ENCODE results near the gene IMMT. TPM values are rescaled to one million over a fixed set of nuclear protein-coding genes. Genes with fewer than 3 reads are reported as not detected.

IMMT gene
- total and polyA plus RNA-seq, 2 donors (not counting 3 experiments of a cell fraction or from before 2014, with no cell fraction given) = 35.6 to 112 TPM

DNA sequence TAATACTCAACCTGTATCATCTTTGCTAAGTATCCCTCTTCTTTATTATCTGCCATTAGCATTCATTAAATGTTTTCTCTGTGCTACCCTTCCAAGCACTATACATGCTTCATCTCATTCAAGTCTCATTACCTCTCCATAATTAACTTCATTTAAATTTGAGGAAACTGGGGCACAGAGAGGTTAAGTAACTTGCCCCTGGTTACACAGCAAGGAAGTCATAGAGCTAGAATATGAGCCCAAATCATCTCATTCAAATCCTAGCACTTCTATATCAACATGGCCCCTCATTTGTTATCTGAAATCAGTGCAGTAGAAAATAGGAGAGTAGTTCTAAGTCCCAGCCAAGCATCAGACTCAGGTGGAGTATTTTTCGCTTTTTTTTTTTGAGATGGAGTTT is 8.4 kb upstream of the IMMT start:
- H3K36me3 ChIP-seq (ENCODE audit: control insufficient read depth in 2 of 2, extremely low read depth in 1 of 2, insufficient read depth in 2 of 2, low read length in 2 of 2) = peaks cover 4 to 8% of the 10 kb centered on the region in 2 experiments
- H3K27ac ChIP-seq (ENCODE audit: insufficient read depth, low read depth, low read length) = no peak overlapping the region
- H3K9me3 ChIP-seq (replicated peaks; ENCODE audit: control insufficient read depth, insufficient read depth, low read length) = no peaks in the 10 kb centered on the region
- no peaks in the 10 kb centered on the region for H3K27me3 ChIP-seq (ENCODE audit: control insufficient read depth in 2 of 2, insufficient read depth in 2 of 2, low read length in 2 of 2)
- peaks cover 11% of the 10 kb centered on the region for H3K4me1 ChIP-seq (ENCODE audit: control insufficient read depth, extremely low read depth, insufficient read depth, low read length)
- H3K9ac ChIP-seq (replicated peaks; ENCODE audit: extremely low read depth, insufficient read depth, low read length) = no peak overlapping the region
- ChIA-PET CTCF (interaction anchor here (1.9 kb wide), 1 partner anchor 169 kb away, joined by 4 read pairs; no protein-coding TSS in a partner anchor), POLR2A (interaction anchor here (0.7 kb wide), 1 partner anchor 65 kb away, joined by 3 read pairs; no protein-coding TSS in a partner anchor)
- H2AFZ ChIP-seq (ENCODE audit: low read depth, low read length) = no peak overlapping the region
- dilution Hi-C loops (cut with MboI; ENCODE audit: extremely low pct_ligation_motif_present, low sequenced_read_pairs) (no loop called here), intact Hi-C loops (cut with micrococcal nuclease) (no loop called here)
- no TSS peak for BruUV-seq (replicated peaks)
- no peak for DNase-seq (ENCODE audit: low read depth, low spot score)
- no peak for FAIRE-seq
- peaks cover 48% of the 10 kb centered on the region for H3K79me2 ChIP-seq (ENCODE audit: control insufficient read depth, insufficient read depth, low read length)
- no peaks in the 10 kb centered on the region for H4K20me1 ChIP-seq (replicated peaks; ENCODE audit: control insufficient read depth, extremely low read depth, insufficient read depth, low read length)
- no peak overlapping the region for H3K4me3 ChIP-seq (replicated peaks in 1 of 3; ENCODE audit: insufficient read depth in 1 of 3, low read depth in 1 of 3, low read length in 3 of 3)
- TF ChIP-seq JUN (IDR thresholded peaks at IDR 0.05; ENCODE audit: borderline replicate concordance, insufficient read depth, insufficient read length, low read depth) = no peak
- TF ChIP-seq POLR2A (IDR thresholded peaks at IDR 0.05; ENCODE audit: low read depth, low read length) = no peak
- TF ChIP-seq GATA2 (IDR thresholded peaks at IDR 0.05; ENCODE audit: insufficient read depth, insufficient read length, low read depth, low read length) = no peak
- no peak for TF ChIP-seq POLR2AphosphoS5 (IDR thresholded peaks at IDR 0.05; ENCODE audit: insufficient read depth, low read depth, low read length)
- TF ChIP-seq, protein P1, sequence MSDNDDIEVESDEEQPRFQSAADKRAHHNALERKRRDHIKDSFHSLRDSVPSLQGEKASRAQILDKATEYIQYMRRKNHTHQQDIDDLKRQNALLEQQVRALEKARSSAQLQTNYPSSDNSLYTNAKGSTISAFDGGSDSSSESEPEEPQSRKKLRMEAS (IDR thresholded peaks at IDR 0.05; ENCODE audit: insufficient read depth, insufficient read length) = no peak
- TF ChIP-seq EZH2 (IDR thresholded peaks at IDR 0.05; ENCODE audit: borderline replicate concordance, low read depth, low read length, severe bottlenecking) = no peak
- no peak for TF ChIP-seq FOS (IDR thresholded peaks at IDR 0.05; ENCODE audit: borderline replicate concordance, insufficient read depth, low read length)
- no peak for TF ChIP-seq MYC (IDR thresholded peaks at IDR 0.05; ENCODE audit: low read depth, low read length)
- TF ChIP-seq, protein P2, sequence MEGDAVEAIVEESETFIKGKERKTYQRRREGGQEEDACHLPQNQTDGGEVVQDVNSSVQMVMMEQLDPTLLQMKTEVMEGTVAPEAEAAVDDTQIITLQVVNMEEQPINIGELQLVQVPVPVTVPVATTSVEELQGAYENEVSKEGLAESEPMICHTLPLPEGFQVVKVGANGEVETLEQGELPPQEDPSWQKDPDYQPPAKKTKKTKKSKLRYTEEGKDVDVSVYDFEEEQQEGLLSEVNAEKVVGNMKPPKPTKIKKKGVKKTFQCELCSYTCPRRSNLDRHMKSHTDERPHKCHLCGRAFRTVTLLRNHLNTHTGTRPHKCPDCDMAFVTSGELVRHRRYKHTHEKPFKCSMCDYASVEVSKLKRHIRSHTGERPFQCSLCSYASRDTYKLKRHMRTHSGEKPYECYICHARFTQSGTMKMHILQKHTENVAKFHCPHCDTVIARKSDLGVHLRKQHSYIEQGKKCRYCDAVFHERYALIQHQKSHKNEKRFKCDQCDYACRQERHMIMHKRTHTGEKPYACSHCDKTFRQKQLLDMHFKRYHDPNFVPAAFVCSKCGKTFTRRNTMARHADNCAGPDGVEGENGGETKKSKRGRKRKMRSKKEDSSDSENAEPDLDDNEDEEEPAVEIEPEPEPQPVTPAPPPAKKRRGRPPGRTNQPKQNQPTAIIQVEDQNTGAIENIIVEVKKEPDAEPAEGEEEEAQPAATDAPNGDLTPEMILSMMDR (IDR thresholded peaks at IDR 0.05; ENCODE audit: extremely low read depth in 1 of 2, insufficient read depth in 1 of 2, low read depth in 1 of 2, low read length in 2 of 2) = no peak
- no peak overlapping the region for H3K4me2 ChIP-seq (ENCODE audit: insufficient read depth, low read length)
- no peaks in the 10 kb centered on the region for H3K9me1 ChIP-seq (replicated peaks; ENCODE audit: control insufficient read depth, extremely low read depth, insufficient read depth, low read length)

Measured in endothelial cell of umbilical vein (primary cell).